CD4-positive, alpha-beta memory T cell (primary cell): ENCODE results near the gene MATR3. TPM values are rescaled to one million over a fixed set of nuclear protein-coding genes. Genes with fewer than 3 reads are reported as not detected.

Experiments
- CTCF ChIA-PET: fragments of 350-600 bp; sonication (Branson Sonifier 250); formaldehyde crosslinking; loops from one replicate; lab custom pipeline; 2021; ENCODE audit warnings: inconsistent platforms; ENCODE audit not compliant: partially characterized antibody; lab: Charles Lee
- POLR2A ChIA-PET: fragments of 350-600 bp; sonication (Branson Sonifier 250); formaldehyde crosslinking; loops from one replicate; lab custom pipeline; 2021; ENCODE audit not compliant: partially characterized antibody; lab: Charles Lee
- DNase-seq, 5 donors: peaks; one replicate each; pipeline versions ENCODE4 v3.0.0 to v3.0.0-alpha.2; 2020 to 2022; ENCODE audit warnings: mixed read lengths in 1 of 5
- H3K27ac ChIP-seq: one replicate; pipeline ENCODE4 v1.7.0; 2013; ENCODE audit warnings: low read depth, low read length
- H3K27me3 ChIP-seq: 2 replicates; pipeline ENCODE4 v1.7.0; 2013; ENCODE audit warnings: mild to moderate bottlenecking, low read length, moderate library complexity; ENCODE audit not compliant: insufficient read depth
- H3K36me3 ChIP-seq: 2 replicates; pipeline ENCODE4 v1.7.0; 2013; ENCODE audit warnings: mild to moderate bottlenecking, low read length, moderate library complexity; ENCODE audit not compliant: insufficient read depth
- H3K4me1 ChIP-seq: 2 replicates; pipeline ENCODE4 v1.7.0; 2013; ENCODE audit warnings: mild to moderate bottlenecking, low read length, moderate library complexity; ENCODE audit not compliant: insufficient read depth
- H3K4me3 ChIP-seq, 2 donors: one replicate each; pipeline ENCODE4 v1.7.0; 2013; ENCODE audit warnings: low read length in 2 of 2, mild to moderate bottlenecking in 1 of 2
- H3K9me3 ChIP-seq, 2 donors: one replicate each; pipeline ENCODE4 v1.7.0; 2013; ENCODE audit warnings: low read length in 2 of 2, control low read depth in 1 of 2; ENCODE audit not compliant: control insufficient read depth in 1 of 2
- H3K27ac Mint-ChIP-seq, 7 donors: one replicate each; pipeline ENCODE4 v1.8.0; 2020 to 2021; ENCODE audit warnings: mixed read lengths in 7 of 7, mild to moderate bottlenecking in 6 of 7, inconsistent platforms in 3 of 7, moderate library complexity in 3 of 7
- H3K27me3 Mint-ChIP-seq, 2 donors: one replicate each; pipeline ENCODE4 v1.8.0; 2020 to 2021; ENCODE audit warnings: mixed read lengths in 2 of 2
- H3K36me3 Mint-ChIP-seq, 2 donors: one replicate each; pipeline ENCODE4 v1.8.0; 2020 to 2021; ENCODE audit warnings: mixed read lengths in 2 of 2, inconsistent platforms in 1 of 2, mild to moderate bottlenecking in 1 of 2
- H3K4me1 Mint-ChIP-seq, 4 donors: one replicate each; pipeline ENCODE4 v1.8.0; 2020 to 2021; ENCODE audit warnings: mixed read lengths in 4 of 4, mild to moderate bottlenecking in 1 of 4
- H3K4me3 Mint-ChIP-seq, 8 donors: one replicate each; pipeline ENCODE4 v1.8.0; 2020 to 2021; ENCODE audit warnings: mixed read lengths in 8 of 8, mild to moderate bottlenecking in 7 of 8, moderate library complexity in 6 of 8, inconsistent platforms in 3 of 8
- H3K9me3 Mint-ChIP-seq, 8 donors: one replicate each; pipeline ENCODE4 v1.8.0; 2020 to 2021; ENCODE audit warnings: mixed read lengths in 8 of 8, mild to moderate bottlenecking in 5 of 8, inconsistent platforms in 3 of 8, moderate library complexity in 1 of 8
- intact Hi-C: fragments of 100-400 bp; cut with micrococcal nuclease; formaldehyde crosslinking; loops from one replicate; pipeline ENCODE4 v1.15.1; 2023
- polyA plus RNA-seq, 2 donors: library from polyadenylated mRNA; unstranded; fragments of 300-500 nt; fragmentation: Illumina TruSeq; gene quantifications; one replicate each; pipeline ENCODE4 v1.2.3, GENCODE V29; 2021
- total RNA-seq, 2 experiments: library from RNA; stranded (reverse); gene quantifications; one replicate each; pipeline ENCODE4 v1.2.3, GENCODE V29; 2021

Gene MATR3
- total and polyA plus RNA-seq, 4 experiments from 2014 or later = 228 to 419 (median 316) TPM

DNA sequence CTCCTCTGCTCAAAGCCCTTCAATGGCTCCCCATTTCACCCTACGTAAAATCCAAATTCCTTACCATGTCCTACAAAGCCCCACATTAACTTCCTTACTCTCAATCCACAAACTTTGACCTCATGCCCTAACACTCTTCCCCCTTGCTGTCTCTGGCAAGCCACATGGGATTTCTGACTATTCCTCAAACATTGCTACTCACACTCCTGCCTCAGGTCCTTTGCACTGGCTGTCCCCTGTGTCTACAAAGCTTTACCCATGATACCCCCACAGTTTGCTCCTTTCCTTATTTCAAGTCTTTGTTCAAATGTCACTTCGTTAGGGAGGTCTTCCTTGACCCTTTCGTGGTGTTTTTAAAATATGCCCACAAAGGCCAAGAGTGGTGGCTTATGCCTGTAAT is 40.4 kb upstream of the MATR3 start:
- DNase-seq = no peak
- Mint-ChIP-seq H3K27me3 (no peaks in the 10 kb centered on the region), H3K4me1 (peaks cover 2 to 4% (median 3%) of the 10 kb centered on the region in 4 donors), H3K4me3 (no peak overlapping the region), H3K36me3 (no peaks in the 10 kb centered on the region), H3K27ac (no peak overlapping the region), H3K9me3 (no peaks in the 10 kb centered on the region)
- Histone ChIP-seq H3K27ac (no peak overlapping the region), H3K9me3 (no peaks in the 10 kb centered on the region), H3K36me3 (no peaks in the 10 kb centered on the region), H3K4me1 (no peaks in the 10 kb centered on the region), H3K4me3 (no peak overlapping the region), H3K27me3 (no peaks in the 10 kb centered on the region)
- intact Hi-C loops = no loop called here
- ChIA-PET POLR2A (no interaction called here), CTCF (no interaction called here)

DNA sequence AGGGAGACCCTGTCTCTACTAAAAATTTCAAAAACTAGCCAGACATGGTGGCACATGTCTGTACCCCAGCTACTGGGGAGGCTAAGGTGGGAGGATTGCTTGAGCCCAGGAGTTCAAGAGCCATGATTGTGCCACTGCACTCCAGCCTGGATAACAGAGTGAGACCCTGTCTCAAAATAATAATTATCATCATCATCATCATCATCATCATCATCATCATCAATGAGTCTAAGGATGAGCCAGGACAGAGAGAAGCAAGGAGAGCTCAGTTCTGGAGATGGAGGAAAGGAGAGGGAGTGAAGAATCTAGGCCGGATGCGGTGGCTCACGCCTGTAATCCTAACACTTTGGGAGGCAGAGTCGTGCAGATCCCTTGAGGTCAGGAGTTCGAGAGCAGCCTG is 36.7 kb upstream of the MATR3 start:
- Mint-ChIP-seq H3K4me3 (no peak overlapping the region), H3K9me3 (no peaks in the 10 kb centered on the region), H3K36me3 (no peaks in the 10 kb centered on the region), H3K27me3 (peaks cover 2 to 4% of the 10 kb centered on the region in 2 donors), H3K4me1 (no peaks in the 10 kb centered on the region), H3K27ac (peak overlapping the region in 1 of 7 donors; percentile 20)
- ChIA-PET CTCF (interaction anchor here (1.9 kb wide), 1 partner anchor 11 kb away, joined by 5 read pairs; no protein-coding TSS in a partner anchor), POLR2A (no interaction called here)
- H3K27me3 ChIP-seq = no peaks in the 10 kb centered on the region
- H3K9me3 ChIP-seq = no peaks in the 10 kb centered on the region
- no peaks in the 10 kb centered on the region for H3K4me1 ChIP-seq
- DNase-seq = no peak
- intact Hi-C loops = no loop called here
- no peak overlapping the region for H3K4me3 ChIP-seq
- no peaks in the 10 kb centered on the region for H3K36me3 ChIP-seq
- H3K27ac ChIP-seq = no peak overlapping the region

DNA sequence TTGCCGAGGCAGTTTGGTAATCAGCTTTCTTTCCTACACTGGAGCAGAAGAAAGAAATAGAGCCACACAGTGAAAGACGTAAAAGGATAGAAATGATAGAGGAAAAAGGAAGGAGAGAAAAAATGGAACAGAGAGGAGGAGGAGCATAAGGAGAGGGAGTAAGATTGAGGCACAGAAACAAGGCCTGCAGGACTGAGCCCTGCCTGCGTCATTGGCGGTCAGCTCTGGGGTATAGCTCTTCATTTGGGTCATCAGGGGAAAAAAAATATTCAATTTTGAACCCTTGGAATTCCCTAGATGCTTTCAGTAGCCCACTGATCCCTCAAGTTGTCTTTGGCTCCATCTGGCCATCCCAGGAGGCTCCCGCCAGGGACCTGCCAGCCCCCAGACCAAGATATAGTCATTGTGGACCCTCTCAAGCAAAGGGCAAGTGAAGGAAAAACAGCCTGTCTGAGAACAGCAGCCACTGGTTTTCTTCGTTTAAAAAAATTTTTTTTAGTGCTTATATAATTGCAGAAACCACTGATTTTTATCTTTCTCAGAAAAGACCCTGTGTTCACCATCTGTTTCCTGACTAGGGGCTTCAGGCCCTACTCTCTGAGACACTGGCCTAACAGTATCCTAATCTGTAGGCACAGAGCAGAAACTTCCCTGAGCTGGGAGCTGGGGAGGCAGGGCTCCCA is 31.3 kb upstream of the MATR3 start:
- Histone ChIP-seq H3K36me3 (no peaks in the 10 kb centered on the region), H3K27me3 (no peaks in the 10 kb centered on the region), H3K9me3 (no peaks in the 10 kb centered on the region), H3K4me3 (no peak overlapping the region), H3K27ac (no peak overlapping the region), H3K4me1 (no peaks in the 10 kb centered on the region)
- peak overlapping the region in 2 of 7 donors; percentile 30 to 46 for H3K27ac Mint-ChIP-seq
- H3K4me1 Mint-ChIP-seq = peaks cover 0 to 5% (median 1%) of the 10 kb centered on the region in 4 donors
- H3K4me3 Mint-ChIP-seq = no peak overlapping the region
- ChIA-PET POLR2A (interaction anchor here (0.9 to 1.1 kb wide), 3 partner anchors 64 to 683 kb away, joined by 3 read pairs; partner anchors contain the start of gene SIL1), CTCF (interaction anchor here (0.8 to 3.2 kb wide), 7 partner anchors 11 to 813 kb away, joined by 3 to 21 read pairs (median 7); no protein-coding TSS in a partner anchor)
- H3K36me3 Mint-ChIP-seq = no peaks in the 10 kb centered on the region
- no peak for DNase-seq
- peaks cover 2 to 5% of the 10 kb centered on the region in 2 donors for H3K27me3 Mint-ChIP-seq
- intact Hi-C loops = loop anchor here (1.0 to 2.0 kb wide), 2 partner anchors 621 to 811 kb away; no protein-coding TSS in a partner anchor
- H3K9me3 Mint-ChIP-seq = no peaks in the 10 kb centered on the region

DNA sequence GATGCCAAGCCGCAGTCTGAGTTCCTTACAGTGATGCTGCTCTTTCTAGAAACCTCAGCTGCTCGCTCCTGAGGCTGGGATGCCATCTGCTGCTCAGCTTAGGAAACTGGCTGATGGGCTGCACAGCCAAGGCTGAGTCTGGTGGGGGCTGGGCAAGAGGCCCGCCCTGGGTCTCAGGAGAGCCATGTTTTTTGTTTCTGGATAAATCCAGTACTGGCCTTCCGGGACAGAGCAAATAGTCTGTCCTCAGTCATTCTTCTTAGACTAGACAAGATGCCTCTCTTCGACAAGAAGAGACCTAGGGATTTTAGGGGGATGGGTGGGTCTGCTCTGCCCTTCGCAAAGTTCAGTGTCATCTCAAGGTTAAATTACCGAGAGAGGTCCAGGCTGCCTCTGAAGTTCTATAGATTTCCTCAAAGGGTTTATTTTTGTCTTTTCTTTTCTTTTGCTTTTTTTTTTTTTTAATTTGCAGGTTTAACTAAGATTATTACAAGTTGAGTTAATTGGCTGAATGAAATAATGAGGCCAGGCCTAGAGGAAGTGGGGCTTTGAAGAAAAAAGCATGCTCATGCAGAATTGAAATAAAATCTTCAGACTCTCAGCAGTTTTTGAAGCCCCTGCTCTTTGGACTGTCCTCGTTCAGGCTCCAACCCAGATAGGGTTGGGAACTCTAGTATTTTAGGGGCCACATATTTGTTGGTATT is 30.6 kb upstream of the MATR3 start:
- peaks cover 1 to 5% (median 1%) of the 10 kb centered on the region in 4 donors for H3K4me1 Mint-ChIP-seq
- no peaks in the 10 kb centered on the region for H3K36me3 ChIP-seq
- peak; percentile 46 to 62 (median 53) for DNase-seq
- H3K9me3 ChIP-seq = no peaks in the 10 kb centered on the region
- no peaks in the 10 kb centered on the region for H3K4me1 ChIP-seq
- H3K27me3 Mint-ChIP-seq = peaks cover 2 to 5% of the 10 kb centered on the region in 2 donors
- peak overlapping the region in 3 of 7 donors; percentile 19 to 46 (median 30) for H3K27ac Mint-ChIP-seq
- H3K36me3 Mint-ChIP-seq = no peaks in the 10 kb centered on the region
- H3K9me3 Mint-ChIP-seq = no peaks in the 10 kb centered on the region
- H3K27ac ChIP-seq = no peak overlapping the region
- no peaks in the 10 kb centered on the region for H3K27me3 ChIP-seq
- intact Hi-C loops = loop anchor here (1.0 to 2.0 kb wide), 2 partner anchors 622 to 812 kb away; no protein-coding TSS in a partner anchor
- H3K4me3 ChIP-seq = no peak overlapping the region
- ChIA-PET CTCF (interaction anchor here (0.8 to 3.2 kb wide), 7 partner anchors 12 to 813 kb away, joined by 3 to 21 read pairs (median 7); no protein-coding TSS in a partner anchor), POLR2A (interaction anchor here (0.9 to 1.1 kb wide), 3 partner anchors 65 to 684 kb away, joined by 3 read pairs; partner anchors contain the start of gene SIL1)
- H3K4me3 Mint-ChIP-seq = no peak overlapping the region

DNA sequence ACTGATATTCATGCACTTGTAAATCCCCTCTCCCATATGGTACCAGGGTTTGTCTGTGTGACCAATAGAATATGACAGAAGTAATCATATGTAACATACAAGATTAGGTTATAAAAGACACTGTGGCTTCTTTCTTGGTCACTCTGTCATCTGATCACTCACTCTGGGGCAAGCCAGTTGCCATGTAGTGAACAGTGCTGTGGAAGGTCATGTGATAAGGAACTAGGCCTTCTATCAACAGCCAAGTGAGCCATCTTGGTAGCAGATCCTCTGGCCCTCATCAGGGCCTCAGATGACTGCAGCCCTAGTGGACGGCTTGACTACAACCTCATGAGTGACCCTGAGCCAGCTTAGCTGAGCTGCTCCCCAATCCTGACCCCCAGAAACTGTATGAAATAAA is 30.0 kb upstream of the MATR3 start:
- H3K4me3 ChIP-seq = no peak overlapping the region
- ChIA-PET POLR2A (no interaction called here), CTCF (no interaction called here)
- intact Hi-C loops = loop anchor here (2.0 kb wide), 1 partner anchor 813 kb away; no protein-coding TSS in a partner anchor
- no peaks in the 10 kb centered on the region for H3K27me3 ChIP-seq
- no peaks in the 10 kb centered on the region for H3K36me3 Mint-ChIP-seq
- peak overlapping the region in 1 of 7 donors; percentile 19 for H3K27ac Mint-ChIP-seq
- peaks cover 1 to 5% of the 10 kb centered on the region in 2 donors for H3K27me3 Mint-ChIP-seq
- H3K9me3 ChIP-seq = no peaks in the 10 kb centered on the region
- H3K27ac ChIP-seq = no peak overlapping the region
- H3K36me3 ChIP-seq = no peaks in the 10 kb centered on the region
- H3K4me1 Mint-ChIP-seq = peaks cover 5 to 7% (median 6%) of the 10 kb centered on the region in 4 donors
- DNase-seq = no peak
- no peaks in the 10 kb centered on the region for H3K4me1 ChIP-seq
- no peaks in the 10 kb centered on the region for H3K9me3 Mint-ChIP-seq
- H3K4me3 Mint-ChIP-seq = no peak overlapping the region

- no peaks in the 10 kb centered on the region for H3K27me3 ChIP-seq
- ChIA-PET POLR2A (no interaction called here), CTCF (no interaction called here)
- H3K4me1 ChIP-seq = no peaks in the 10 kb centered on the region
- Mint-ChIP-seq H3K4me1 (peaks cover 5 to 9% (median 7%) of the 10 kb centered on the region in 4 donors), H3K4me3 (no peak overlapping the region), H3K36me3 (no peaks in the 10 kb centered on the region), H3K9me3 (no peaks in the 10 kb centered on the region), H3K27me3 (peaks cover 0 to 4% of the 10 kb centered on the region in 2 donors), H3K27ac (peak overlapping the region in 1 of 7 donors; percentile 73)
- no peaks in the 10 kb centered on the region for H3K36me3 ChIP-seq
- H3K4me3 ChIP-seq = no peak overlapping the region
- intact Hi-C loops = loop anchor here (2.0 kb wide), 1 partner anchor 813 kb away; no protein-coding TSS in a partner anchor
- no peaks in the 10 kb centered on the region for H3K9me3 ChIP-seq
- no peak for DNase-seq
- no peak overlapping the region for H3K27ac ChIP-seq
These were observed 29.6 kb upstream of the MATR3 start for GRCh38 chr5:139263946-139264345.

DNA sequence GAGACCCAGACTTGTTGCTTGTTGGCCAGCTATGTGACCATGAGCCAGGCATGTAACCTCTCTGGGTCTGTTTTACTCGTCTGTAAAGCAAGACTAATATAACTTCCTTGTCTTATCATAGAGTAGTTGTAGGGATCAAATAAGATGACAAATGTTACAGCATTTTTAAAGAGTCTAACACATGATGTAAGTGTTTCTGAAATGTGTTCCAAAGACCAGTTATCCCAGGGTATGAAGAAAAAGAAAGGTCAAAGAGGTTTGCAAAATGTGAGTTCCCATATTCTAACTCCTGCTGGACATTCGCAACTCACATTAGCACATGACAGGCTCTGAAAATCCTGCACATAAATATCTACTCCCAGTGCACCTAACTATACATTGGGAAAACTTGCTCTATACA is 28.5 kb upstream of the MATR3 start:
- no peak overlapping the region for H3K4me3 Mint-ChIP-seq
- peaks cover 0 to 4% of the 10 kb centered on the region in 2 donors for H3K27me3 Mint-ChIP-seq
- Histone ChIP-seq H3K4me3 (no peak overlapping the region), H3K4me1 (no peaks in the 10 kb centered on the region), H3K9me3 (no peaks in the 10 kb centered on the region), H3K27me3 (no peaks in the 10 kb centered on the region), H3K36me3 (no peaks in the 10 kb centered on the region), H3K27ac (no peak overlapping the region)
- peaks cover 5 to 9% (median 7%) of the 10 kb centered on the region in 4 donors for H3K4me1 Mint-ChIP-seq
- intact Hi-C loops = no loop called here
- CTCF ChIA-PET = no interaction called here
- no peak overlapping the region for H3K27ac Mint-ChIP-seq
- DNase-seq = no peak
- POLR2A ChIA-PET = no interaction called here
- H3K9me3 Mint-ChIP-seq = no peaks in the 10 kb centered on the region
- no peaks in the 10 kb centered on the region for H3K36me3 Mint-ChIP-seq
